GM23248 (cell line): ENCODE results near the gene RGS9.

Source experiments
- EZH2 ChIP-seq: fragments of 200-600 bp; sonication (generic); IDR thresholded peaks from 2 replicates; pipeline ENCODE4 v1.6.1; 2018; ENCODE audit warnings: antibody characterized with exemption, mild to moderate bottlenecking; ENCODE audit not compliant: insufficient read depth, poor library complexity, severe bottlenecking
- EZH2phosphoT487 ChIP-seq: fragments of 200-600 bp; sonication (generic); IDR thresholded peaks from 2 replicates; pipeline ENCODE4 v1.6.1; 2018; ENCODE audit warnings: antibody characterized with exemption, moderate library complexity, mild to moderate bottlenecking, low read depth; ENCODE audit not compliant: insufficient read depth

DNA sequence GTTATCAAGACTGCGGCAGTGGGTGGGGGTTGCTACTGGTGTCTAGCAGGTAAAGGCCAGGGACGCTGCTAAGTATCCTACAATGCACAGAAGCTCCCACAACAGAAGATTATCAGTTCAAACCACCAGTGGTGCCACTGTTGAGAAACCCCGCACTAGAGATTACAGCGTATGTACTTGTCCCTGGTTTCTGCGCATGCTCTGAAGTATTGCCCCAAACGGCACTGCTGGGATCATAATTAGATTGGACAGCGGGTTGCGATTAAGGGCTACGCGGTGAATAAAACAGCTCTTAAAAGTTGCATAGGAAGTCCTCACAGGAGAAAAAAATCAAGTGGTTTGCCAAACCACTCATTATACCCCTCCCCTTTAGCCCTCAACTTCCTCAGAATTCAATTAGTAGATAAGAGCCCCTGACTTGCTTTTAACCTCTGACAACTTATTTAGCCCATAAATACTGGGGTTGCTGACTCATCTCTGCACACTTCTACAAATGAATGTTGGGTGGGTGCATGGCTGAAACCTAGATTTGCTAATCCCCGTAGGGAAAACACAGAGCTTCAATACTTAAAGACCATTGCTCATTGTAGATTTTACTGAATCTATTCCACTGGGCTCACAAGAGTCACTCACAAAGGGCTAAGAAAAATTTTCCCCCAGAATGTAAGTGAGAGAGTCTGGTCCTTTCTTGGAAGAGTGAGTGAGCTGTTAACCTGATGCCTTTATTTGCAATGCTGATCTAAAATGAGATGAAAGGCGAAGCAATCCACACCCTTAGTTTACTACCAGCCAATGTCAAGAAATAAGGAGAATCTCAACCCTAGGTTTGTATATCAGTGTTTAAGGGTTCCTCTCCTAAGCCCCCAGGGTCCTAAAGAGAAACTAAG, 91.8 kb downstream of the RGS9 start:
- TF ChIP-seq EZH2phosphoT487: no peak
- TF ChIP-seq EZH2: no peak
